NOMO-1 (cell line): Measurements from ENCODE around the gene TNP2.
"Not testable (repeated sequence)": the region's sequence is repeated elsewhere in the genome, so short reads cannot be mapped to it uniquely, and the experiment has no call there.

Source experiments
- DNase-seq, 2 experiments: peaks; one replicate each; lab custom pipeline; 2025; ENCODE audit not compliant: unreplicated experiment in 2 of 2; lab: John Stamatoyannopoulos, UW

Gene TNP2

DNA sequence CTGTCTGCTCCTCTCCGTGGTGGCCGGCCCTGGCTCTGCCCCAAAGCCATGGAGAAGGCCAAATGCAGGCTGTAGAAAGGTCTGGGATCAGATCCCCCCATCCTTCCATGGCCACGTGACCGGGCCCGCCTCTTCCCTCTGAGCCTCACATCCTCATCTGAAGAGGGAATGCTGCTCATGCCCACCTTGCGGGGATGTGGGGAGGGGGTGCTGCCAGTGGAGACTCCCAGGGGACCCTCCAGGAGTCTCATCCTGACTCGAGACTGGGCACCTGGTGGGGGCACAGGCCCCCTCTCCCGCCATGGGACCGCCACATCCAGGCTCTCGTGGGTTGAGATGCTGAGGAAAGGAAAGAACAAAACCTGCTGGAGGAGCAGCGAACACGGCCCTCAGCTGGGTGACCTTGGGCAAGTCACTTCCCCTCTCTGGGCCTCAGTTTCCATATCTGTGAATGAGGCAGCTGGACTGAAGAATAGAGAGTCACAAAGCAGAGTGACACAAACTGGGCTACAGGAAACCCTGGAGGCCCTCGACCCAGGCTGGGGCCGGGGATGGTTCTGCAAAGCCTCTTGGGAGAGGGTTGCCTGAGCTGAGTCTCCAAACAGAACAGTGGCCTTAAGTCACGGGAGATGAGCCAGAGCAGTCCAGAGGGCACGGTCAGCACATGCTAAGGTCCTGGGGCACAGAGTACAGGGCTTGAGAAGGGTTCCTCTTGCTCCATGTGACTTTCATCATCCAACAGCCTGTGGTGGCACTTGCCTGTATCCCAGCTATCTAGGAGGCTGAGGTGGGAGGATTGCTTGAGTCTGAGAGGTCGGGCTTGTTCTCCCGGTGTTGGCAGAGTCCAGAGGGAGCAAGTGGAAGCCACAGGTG is 43.2 kb downstream of the TNP2 start:
- no peak for DNase-seq

DNA sequence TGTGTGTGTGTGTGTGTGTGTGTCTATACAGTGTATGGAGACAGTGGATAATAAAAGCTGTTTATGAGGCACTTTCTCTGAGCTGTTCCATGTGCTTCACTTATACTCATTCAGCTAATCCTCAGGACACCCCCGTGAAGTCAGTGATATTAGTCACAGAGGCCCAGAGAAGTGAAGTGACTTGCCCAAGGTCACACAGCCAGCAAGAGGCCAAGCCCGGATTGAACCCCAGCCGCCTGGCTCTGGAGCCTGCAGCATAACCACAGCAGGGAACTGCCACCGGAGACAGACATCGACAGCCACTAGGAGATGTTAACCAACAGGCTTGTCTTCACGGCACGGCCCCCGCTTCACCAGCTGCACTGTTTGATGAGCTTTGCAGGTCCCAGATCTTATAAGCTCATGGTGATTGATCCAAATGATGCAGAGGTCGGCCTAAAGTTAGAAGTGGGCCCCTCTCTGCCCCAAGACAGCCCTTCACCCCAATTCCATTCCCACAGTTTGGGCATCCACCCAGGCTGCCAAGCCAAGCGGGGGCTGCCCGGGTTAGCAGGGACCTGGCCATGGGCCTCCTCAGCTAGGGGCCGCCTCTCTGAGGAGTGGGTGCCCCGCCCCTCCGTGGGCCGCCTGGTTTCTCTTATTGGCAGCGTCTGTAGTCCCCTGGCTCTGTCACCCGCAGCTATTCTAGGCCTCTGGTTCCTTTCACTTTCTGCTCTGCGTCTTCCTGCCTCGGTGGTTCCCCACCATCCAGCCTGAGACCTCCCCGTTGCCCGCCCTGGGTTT is 44.0 kb downstream of the TNP2 start:
- DNase-seq: no peak

DNA sequence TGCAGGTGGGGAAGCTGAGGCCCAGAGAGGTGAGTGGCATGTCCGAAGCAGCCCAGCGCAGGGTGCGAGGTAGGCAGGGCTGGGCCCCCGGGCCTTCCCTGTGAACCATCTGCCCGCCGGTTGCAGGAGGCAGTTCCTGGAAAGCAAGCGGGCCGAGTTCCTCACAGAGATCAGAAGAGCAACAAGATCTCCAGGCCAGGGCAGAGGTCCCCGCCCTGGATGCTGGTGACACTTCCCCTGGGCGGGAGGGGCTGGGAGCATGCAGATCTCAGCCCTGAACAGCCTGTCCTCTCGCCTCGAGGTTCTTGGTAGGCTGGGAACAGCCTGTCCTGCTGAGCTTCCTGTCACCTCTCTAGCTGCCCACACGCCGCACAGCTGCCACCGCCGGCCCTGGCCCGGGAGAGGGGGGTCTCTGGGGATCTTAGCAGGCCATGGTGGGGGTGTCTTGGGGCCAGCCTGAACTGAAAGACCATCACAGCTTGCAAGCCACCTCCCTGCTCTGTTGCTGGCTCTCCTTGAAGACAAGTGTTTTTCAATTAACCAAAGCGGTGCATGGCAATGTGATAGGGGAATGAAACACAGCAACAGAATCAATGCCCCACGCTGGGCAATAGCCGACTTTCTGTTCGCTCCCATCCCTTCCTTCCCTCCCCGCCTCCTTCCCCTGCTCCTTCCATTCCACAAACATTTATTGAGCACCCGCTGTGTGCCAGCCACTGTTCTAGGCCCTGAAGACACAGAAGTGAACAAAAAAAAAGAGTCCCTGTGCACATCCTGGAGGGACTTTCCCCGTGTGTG is 44.8 kb downstream of the TNP2 start:
- peak; percentile 53 to 76 for DNase-seq

DNA sequence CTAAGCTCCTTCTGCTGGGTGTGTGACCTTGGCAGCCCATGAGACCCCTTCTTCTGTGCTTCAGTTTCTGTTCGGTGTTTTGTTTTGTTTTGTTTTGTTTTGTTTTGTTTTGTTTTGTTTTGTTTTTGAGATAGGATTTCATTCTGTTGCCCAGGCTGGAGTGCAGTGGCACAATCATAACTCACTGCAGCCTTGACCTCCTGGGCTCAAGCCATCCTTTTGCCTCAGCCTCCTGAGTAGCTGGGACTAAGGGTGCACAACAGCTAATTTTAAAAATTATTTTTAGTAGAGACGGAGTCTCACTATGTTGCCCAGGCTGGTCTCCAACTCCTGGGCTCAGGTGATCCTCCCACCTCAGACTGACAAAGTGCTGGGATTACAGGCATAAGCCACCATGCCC is 48.6 kb downstream of the TNP2 start:
- DNase-seq: not testable (repeated sequence)

DNA sequence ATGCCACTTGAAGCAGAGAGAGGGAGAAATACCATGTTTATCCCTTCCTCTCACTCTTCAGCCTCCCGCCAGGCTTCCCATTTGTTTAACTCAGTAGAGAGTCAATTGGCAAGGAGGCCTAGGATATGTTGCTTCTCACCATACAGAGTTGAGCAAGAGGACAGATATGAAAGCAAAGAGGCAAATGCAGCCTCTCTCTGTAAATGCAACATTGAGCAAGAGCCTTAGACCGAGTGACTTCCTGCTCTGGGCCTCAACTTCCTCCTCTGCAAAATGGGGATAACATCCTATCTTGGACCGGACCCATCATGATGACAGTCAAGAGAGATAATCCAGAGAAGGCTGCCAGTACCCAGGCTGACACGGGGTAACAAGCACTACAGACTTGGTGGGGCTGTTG is 49.9 kb downstream of the TNP2 start:
- DNase-seq: peak; percentile 60 to 65

- no peak for DNase-seq
Observed at GRCh38 chr16:11218604-11218962, 50.5 kb downstream of the TNP2 start.
